Retina (tissue), 1 donor: ENCODE results near the gene C6orf89.
"Not testable (repeated sequence)": the region's sequence is repeated elsewhere in the genome, so short reads cannot be mapped to it uniquely, and the experiment has no call there.

ENCODE experiments used
- DNase-seq: peaks from one replicate; pipeline ENCODE4 v3.0.0-alpha.2; 2016

C6orf89 gene

DNA sequence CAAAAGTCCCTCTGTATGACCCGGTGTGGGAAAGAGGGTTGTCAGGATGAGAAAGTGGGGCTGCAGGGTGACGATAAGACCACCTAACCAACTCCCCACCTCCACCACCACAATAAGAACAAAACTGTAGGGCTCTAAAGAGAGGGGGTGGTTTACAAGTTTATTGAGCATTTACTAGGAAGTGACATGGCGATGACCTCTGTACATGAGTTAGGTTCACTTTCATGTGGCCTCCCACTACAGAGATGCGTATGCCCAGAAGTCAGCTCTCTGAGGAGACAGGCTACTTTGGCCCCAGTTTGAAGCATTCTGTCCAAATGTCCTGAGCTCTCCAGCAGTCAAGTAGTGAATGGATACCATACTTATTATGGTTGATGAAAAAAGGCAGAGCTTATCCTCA, 40.1 kb downstream of the C6orf89 start:
- no peak for DNase-seq

DNA sequence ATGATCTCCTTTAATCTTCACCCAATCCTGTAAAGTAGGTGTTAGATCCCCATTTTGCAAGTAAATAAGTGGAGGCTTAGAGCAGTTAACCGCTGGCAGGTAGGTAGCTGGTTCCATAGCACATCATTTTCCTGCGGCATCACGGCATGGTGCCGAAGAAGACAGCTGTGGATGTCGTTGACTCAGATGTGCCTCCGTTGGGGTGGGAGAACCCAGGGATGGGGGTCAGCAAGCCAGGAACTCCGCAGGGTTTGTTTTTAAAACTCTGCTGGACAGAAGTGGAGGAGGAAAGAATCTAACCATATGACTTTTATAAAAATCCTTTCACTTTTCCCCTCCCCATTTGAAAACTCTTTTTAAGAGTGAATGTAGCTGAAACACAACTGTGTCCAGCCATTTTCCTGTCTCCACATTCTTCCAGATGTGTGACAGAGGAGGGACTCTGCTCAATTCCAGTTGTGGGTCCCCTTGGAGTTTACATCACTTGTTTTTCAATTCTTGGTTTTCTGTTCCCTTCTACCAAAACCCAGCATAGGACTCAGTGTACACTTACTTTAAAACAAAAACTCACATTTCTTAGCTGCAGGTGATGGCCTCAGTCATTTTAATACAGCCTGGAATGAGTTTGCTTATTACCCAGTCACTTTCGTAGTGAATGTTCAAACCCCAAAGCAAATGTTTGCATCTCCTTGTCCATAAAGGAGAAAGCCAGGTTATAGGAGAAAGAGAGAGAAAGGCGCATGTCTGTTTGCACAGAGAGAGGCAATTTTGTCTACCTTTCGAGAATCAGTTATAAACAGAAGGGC, 41.2 kb downstream of the C6orf89 start:
- DNase-seq = no peak

DNA sequence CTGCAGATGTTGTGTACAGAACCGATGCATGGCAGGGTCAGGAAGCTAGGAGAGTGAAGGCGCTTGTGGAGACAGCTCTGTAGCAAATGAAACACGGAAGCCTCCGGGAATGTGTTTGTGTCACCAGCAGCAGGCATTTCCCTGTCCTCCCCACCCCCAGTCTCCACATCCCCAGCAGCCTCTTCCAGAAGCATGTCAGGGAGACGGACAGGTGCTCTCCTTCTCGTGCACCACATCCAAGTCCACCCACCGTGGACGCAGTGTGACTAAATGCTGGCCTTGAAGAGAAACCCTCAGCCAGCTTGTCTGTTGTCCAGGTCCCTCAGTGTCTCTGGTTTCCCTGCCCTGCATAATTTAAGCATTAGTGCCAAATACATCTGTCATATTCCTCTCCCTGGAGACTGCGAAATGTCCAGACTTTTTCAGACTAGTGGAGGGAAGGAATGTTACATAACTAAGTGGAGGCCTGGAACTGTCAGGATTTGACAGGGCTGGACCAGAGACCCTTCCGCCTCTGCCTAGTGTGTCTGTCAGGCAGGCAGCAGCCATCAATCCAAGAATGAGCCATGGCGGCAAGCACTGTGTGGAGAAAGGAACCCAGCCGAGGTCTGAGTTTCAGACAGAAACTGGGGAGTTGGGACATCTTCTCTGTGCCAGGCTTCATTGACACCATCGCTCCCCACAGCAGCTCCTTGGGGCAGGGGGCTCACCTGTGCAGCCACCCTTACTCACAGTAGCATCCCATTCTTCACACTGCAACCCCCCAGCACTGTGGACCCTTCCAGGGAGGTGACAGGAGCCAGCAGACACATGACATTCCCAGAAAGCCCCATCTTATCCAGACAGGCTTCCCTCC, 42.2 kb downstream of the C6orf89 start:
- DNase-seq = peak; percentile 39

DNA sequence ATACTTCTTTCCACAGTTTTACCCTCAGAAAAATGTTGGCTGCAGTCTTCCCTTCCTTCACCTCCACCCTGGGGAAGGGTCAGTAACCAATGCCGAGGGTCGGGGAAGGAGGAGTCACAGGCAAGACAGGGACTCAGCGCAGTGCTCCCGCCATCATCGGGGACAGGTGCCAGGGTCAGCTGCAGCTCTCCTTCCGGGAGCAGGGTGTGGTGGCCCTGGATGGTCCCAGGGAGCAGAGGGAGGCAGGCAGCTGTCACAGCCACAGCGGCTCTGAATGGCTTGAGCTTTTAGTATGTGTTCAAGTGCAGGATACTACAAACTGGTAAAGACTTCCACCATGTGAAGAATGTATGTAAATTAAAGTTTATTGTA, 42.8 kb downstream of the C6orf89 start:
- peak; percentile 5 for DNase-seq

DNA sequence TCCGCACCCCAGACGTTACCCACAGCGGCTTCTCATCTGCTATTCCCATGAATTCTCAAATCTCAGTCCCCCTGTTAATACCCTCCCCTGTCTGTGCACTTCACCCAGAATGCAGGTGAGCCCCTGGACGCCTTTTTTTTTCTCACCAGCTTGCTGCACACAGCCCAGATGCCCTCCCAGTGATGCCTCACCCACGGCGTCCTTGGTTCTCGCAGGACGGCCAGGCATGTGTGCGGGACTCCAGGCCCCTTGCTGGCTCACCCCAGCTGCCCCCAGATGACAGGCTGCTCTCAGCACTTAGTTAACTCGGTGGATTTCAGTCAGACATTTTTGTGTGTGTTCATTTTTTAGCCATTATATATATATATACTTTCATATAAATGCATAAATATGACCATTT, 43.4 kb downstream of the C6orf89 start:
- DNase-seq = no peak

DNA sequence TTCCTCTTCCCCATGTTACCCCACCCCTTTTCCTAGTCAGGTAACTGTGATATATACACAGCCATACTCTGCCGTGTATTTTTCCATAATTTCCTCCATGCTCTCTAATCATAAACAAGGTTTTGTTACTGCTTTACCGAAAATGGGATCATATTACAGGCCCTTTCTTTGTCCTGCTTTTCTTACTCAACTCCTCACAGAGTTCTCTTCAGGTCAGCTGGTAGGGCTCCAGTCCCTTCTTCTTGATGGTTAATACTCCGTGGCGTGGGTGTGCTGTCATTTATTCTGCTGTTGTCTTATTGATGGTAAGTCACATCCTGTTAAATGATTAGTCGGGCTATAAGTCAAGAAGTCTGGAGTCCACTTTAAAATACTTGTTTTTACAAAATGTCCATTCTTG, 43.9 kb downstream of the C6orf89 start:
- no peak for DNase-seq

DNA sequence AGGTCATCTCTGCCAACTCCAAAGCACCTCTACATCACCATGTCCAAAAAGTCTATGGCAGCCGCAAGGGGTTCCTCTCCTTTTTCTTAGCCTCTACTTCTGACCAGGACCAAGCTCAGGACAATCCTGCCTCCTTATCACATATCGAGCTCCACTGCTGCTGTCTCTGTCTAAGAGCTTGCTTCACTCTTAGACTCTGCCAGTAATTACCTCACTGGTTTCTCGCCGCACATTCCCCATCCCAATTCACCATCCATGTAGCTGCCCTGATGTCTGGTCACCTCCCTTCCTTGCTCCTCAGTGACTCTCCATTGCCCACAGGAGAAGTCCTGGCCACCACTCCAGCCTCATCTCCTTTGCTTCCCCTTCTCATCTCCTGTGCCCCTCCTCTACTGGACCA, 44.7 kb downstream of the C6orf89 start:
- DNase-seq = no peak

DNA sequence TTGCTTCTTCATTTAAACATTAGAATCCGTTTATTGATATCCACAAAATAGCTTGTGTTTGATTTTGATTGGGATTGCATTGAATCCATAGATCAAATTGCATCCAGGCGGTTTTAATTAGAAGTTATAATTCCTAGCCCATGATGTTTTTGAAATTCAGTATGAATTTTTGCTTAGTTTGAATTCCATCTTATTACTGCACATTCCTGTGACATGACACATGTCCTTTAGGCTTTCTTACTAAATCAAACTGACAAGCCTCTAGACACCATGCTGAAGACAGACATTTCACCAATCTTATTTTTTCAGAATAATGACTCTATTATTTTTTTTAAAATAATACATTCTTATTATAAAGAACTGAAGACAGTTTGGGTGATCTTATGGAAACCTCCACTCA, 47.4 kb downstream of the C6orf89 start:
- DNase-seq = no peak

DNA sequence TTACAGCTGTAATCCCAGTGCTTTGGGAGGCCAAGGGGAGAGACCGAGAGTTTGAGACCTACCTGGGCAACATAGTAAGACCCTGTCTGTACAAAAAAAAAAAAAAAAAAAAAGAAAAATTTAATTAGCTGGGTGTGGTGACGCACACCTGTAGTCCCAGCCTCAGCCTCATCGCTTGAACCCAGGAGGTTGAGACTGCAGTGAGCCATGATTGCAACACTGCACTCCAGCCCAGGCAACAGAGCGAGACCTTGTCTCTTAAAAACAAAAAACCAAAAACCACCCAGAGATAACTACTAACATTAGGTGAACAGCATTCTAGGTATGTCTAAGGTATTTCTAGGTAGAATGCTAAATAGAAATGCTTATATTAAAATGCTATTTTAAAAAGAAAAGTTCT, 47.8 kb downstream of the C6orf89 start:
- no peak for DNase-seq

DNA sequence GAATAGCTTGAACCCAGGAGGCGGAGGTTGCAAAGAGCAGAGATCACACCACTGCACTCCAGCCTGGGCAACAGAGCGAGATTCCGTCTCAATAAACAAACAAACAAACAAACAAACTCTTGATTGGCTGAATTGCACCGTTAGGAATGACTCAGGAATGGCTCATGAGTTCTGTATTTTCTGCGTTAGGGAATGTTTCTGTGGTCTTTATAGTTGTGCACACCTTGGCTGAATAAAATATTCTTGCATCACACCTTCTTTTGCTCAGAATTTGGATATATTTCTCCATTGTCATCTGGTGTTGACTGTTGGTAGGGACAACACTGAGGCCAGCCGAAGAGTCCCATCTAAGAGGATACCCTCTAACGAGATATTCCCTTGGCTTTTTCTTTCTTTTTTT, 49.1 kb downstream of the C6orf89 start:
- no peak for DNase-seq

DNA sequence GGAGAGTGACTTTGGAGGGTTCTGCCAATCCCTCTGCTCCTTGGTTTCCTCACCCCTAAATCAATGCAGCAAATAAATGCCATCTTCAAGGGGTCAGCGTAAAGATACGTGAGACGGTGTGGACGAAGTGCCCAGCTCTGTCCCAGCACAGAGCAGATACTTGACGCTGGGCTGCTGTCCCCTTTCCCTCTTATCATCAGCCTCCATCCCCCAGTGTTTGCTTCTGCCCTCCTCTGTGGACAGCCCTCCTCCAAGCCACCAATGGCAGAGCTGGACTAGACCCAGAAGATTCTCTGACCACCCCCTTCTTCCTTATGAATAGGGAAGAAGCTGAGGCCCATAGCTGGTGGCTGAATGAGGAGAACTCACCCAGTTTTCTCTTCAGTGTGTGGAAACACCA, 51.1 kb downstream of the C6orf89 start:
- no peak for DNase-seq

DNA sequence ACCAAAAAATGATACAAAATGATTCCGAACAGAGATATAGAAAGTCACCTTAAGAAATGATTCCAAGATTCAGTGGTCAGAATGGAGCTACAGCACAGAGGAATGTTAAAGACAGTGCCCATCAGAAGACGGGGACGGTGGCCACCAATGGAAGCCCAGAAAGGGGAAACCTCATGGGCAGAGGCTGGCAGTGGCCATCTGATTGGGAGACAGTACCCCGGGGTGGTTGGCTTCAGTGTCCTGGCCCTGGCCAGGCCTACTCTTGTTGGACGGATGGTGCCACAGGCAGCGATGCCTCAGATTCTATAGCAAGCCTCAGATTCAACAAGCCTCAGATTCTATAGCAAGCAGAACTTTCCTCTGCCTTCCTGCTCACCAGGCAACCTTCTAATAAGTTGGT, 52.1 kb downstream of the C6orf89 start:
- no peak for DNase-seq

DNA sequence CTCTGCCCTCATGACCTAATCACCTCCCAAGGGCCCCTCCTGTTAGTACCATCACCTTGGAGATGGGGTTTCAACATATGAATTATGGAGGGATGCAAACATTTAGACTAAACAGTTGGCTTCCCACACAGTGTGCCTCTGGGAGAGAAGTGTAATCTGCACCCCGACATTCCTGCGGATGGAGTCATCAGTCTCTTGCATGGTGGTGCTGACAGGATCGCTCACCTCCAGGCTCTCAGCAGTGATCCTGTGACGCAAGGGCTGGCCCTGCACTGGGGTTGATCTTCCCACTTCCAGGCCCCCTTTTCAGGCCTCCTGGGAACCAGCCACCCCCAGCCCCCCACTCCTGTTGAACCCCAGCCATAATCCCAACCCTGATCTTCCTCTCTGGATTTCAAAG, 52.8 kb downstream of the C6orf89 start:
- DNase-seq = no peak

DNA sequence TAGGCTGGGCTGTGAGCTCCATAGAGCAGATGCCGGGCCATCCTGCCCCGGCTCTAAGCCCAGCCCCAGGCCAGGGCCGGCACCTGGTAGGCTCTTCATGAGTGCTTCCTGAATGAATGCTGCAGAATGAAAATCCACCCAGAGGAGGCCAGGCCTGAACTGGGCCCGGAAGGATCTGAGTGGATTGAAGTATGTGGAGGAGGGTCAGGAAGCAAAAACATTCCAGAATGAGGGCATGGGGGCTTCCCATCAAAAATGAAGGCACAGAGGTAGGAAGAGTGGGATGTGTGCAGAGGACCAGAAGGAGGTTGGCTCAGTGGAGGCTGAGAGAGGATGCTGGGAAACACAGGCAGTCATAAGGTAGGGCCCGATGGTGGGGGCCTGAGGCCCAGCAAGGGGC, 53.3 kb downstream of the C6orf89 start:
- not testable (repeated sequence) for DNase-seq

DNA sequence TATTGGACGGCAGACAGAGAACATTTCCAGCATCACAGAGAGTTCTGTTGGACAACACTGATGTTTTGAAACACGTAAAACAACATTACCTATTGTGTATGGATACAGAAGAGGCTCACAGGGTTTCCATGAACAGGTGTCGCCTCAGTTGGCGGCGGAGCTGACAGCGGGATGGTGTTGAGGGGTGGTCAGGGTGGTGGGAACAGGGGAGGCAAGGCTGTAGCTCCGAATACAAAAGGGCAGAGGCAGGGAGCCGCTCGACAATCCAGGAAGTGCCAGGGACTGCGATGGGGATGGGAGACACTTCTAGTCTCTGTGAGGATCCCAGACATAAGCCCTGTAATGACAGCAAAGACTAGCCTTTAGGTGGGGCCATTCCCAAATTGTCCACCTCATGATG, 54.3 kb downstream of the C6orf89 start:
- DNase-seq = no peak

DNA sequence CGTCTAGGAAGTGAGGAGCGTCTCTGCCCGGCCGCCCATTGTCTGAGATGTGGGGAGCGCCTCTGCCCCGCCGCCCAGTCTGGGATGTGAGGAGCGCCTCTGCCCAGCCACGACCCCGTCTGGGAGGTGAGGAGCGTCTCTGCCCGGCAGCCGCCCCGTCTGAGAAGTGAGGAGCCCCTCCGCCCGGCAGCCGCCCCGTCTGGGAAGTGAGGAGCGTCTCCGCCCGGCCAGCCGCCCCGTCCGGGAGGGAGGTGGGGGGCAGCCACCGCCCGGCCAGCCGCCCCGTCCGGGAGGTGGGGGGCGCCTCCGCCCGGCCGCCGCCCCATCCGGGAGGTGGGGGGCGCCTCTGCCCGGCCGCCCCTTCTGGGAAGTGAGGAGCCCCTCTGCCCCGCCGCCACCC, 55.8 kb downstream of the C6orf89 start:
- not testable (repeated sequence) for DNase-seq

DNA sequence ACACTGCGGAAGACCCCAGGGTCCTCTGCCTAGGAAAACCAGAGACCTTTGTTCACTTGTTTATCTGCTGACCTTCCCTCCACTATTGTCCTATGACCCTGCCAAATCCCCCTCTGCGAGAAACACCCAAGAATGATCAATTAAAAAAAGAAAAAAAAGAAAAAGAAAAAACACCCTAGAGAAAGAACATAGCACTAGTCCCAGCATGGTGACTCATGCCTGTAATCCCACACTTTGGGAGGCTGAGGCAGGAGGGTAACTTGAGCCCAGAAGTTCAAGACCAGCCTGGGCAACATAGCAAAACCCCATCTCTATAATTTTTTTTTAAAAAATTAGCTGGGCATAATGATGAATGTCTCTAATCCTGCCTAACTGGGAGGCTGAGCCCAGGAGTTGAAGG, 56.6 kb downstream of the C6orf89 start:
- DNase-seq = not testable (repeated sequence)

DNA sequence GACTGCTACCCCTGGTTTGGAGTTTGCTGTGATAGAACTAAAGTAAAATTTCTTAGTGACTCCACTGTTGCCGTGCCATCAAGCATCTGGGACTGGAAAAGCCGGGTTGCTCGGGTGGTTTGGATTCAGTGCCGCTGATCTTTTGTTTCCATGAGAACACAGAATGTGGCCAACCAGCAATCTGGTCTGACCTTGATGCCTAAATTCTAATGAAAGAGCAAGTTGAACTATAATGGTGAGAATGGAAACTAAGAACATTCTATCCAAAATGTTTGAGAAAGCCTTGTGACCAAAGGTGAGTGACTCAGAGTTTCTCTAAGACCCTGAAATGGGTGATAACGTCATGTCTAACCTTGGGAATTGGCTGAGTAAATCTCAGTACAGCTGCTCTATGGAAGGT, 58.9 kb downstream of the C6orf89 start:
- DNase-seq = no peak

DNA sequence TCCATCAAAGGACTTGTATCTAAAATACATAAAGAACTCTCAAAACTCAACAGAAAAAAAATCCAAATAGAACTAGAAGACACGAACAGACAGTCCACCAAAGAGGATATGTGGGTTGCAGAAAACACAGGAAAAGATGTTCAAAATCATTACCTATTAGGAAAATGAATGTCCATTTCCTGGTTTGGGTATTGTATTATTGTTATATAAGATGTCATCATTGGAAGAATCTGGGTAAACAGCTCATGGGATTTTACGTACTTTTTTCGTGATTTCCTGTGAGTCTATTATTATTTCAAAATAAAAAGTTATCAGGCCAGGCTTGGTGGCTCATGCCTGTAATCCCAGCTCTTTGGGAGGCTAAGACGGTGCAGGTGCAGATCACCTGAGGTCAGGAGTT, 59.5 kb downstream of the C6orf89 start:
- DNase-seq = no peak

DNA sequence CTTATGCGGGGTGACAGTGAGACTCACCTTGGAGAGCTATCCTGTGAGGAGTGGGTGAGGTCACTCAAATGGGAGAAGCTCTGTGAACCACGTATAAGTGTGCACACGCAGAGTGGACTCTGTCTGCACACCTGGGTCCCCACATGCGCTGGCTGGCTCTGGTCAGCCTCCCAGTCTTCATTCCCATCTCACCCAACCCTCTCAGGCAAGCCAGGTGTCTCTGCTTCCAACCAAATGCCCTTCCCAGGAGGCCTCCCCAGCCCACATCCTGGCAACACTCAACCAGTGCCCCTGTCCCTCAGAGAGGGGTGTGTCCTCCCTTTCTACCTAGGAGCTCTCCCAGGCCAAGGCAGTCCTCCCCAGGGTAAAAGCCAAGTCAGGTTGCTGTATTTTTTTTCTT, 60.8 kb downstream of the C6orf89 start:
- no peak for DNase-seq

DNA sequence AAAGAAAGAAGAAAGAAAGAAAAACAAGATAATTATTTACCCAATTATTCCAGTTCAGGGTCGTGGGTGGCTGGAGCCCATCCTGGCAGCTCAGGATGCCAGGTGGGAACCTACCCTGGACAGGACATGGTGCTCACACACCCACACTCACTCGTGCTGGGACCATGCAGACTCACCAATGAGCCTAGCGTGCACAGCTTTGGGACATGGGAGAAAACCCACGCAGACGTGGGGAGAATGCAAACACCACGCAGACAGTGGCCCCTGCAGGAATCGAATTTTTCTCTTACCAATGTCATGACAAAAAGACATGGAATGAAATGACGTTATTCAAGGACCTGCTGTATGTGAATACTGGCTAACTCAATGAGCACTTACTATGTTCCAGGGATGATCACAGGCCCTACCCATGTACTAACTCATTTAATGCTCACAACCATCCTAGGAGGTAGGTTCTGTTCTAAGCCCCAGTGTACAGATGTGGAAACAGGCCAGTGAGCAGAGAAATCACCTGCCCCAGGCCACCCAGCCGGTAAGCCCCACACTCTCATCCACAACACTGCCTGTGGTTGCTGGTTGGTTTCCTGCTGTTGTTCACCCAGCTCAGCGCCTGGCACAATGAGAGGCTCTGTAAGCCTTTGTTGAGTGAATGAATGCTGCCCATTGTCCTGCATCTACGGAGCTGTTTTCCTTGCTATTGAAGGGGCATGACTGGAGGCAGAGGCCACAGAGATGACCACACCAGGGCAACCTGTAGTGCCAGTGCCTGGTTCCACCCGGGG, 62.0 kb downstream of the C6orf89 start:
- DNase-seq = no peak

DNA sequence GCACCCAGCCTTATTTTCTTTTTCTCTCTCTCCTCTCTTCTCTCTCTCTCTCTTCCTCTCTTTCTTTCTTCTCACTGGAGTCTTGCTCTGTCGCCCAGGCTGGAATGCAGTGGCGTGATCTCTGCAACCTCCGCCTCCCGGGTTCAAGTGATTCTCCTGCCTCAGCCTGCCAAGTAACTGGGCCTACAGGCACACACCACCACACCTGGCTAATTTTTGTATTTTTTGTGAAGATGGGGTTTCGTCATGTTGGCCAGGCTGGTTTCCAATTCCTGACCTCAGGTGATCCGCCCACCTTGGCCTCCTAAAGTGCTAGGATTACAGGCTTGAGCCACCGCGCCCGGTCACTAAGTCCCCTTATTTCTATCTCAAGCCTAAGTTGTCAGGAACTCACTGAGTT, 63.3 kb downstream of the C6orf89 start:
- not testable (repeated sequence) for DNase-seq

DNA sequence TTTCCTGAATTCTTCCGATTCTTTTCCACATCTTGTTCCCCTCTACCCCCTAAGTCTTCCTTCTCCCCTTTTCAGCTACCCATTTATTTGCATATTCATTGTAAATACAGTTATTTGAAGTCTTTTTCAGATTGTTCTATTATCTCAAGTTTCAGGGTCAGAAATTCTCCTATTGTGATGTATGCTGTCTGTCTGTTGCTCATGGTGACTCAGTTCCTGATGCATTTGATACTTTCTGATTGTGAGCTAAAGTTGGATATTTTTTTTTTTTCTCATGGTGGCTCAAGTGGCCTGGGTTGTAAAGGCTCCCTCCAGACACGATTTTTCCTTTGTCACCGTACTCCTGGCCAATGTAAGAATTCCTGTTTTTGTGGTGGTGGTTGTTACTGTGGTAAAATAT, 63.9 kb downstream of the C6orf89 start:
- no peak for DNase-seq

DNA sequence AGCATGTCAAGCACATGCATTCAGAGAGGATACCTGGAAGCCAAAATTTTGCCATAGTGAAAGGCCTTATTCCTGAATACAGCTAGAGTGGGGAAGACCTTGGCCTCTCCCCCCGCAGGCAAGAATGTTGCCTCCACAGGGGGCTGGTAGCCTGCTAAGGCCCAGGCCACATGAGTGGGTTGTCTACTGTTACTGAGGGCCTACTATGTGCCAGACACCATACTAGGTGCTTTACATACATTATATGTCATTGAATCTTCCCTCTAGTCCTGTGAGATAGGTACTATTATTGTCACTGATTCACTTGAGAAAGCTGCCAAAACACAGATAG, 68.1 kb downstream of the C6orf89 start:
- no peak for DNase-seq
